ENCODE data around the gene C1GALT1C1.
"Not testable (repeated sequence)": the region's sequence is repeated elsewhere in the genome, so short reads cannot be mapped to it uniquely, and the experiment has no call there.

Gene C1GALT1C1

GRCh38 chrX:120660637-120661036, 30.8 kb upstream of the C1GALT1C1 start:
- no peak overlapping the region for H3K4me3 ChIP-seq (ENCODE audit: low read depth in 1 of 5, low read length in 5 of 5)
- no peak overlapping the region for H3K9ac ChIP-seq (ENCODE audit: low read length in 5 of 5)
- H3K27ac ChIP-seq (ENCODE audit: low read depth, low read length): no peak overlapping the region
- peaks cover 0 to 2% (median 0%) of the 10 kb centered on the region in 5 donors for H3K27me3 ChIP-seq (ENCODE audit: control insufficient read depth in 5 of 5, insufficient read depth in 4 of 5, low read length in 5 of 5)
- H3K36me3 ChIP-seq (ENCODE audit: control insufficient read depth in 5 of 5, insufficient read depth in 5 of 5, low read length in 5 of 5): no peaks in the 10 kb centered on the region
- peaks cover 0 to 5% (median 0%) of the 10 kb centered on the region in 5 donors for H3K9me3 ChIP-seq (ENCODE audit: control insufficient read depth in 5 of 5, low read length in 5 of 5)
- no peaks in the 10 kb centered on the region for H3K4me1 ChIP-seq (ENCODE audit: control insufficient read depth in 5 of 5, insufficient read depth in 5 of 5, low read length in 5 of 5)

GRCh38 chrX:120653000-120653399, 23.1 kb upstream of the C1GALT1C1 start:
- Histone ChIP-seq H3K9me3 (ENCODE audit: control insufficient read depth in 5 of 5, low read length in 5 of 5) (peaks cover 0 to 4% (median 0%) of the 10 kb centered on the region in 5 donors), H3K27ac (ENCODE audit: low read depth, low read length) (no peak overlapping the region), H3K9ac (ENCODE audit: low read length in 5 of 5) (no peak overlapping the region), H3K27me3 (ENCODE audit: control insufficient read depth in 5 of 5, insufficient read depth in 4 of 5, low read length in 5 of 5) (peaks cover 0 to 2% (median 0%) of the 10 kb centered on the region in 5 donors), H3K36me3 (ENCODE audit: control insufficient read depth in 5 of 5, insufficient read depth in 5 of 5, low read length in 5 of 5) (no peaks in the 10 kb centered on the region), H3K4me1 (ENCODE audit: control insufficient read depth in 5 of 5, insufficient read depth in 5 of 5, low read length in 5 of 5) (peaks cover 0 to 3% (median 0%) of the 10 kb centered on the region in 5 donors), H3K4me3 (ENCODE audit: low read depth in 1 of 5, low read length in 5 of 5) (no peak overlapping the region)

- not testable (repeated sequence) for H3K4me1 ChIP-seq (ENCODE audit: control insufficient read depth in 5 of 5, insufficient read depth in 5 of 5, low read length in 5 of 5); H3K27me3 ChIP-seq (ENCODE audit: control insufficient read depth in 5 of 5, insufficient read depth in 4 of 5, low read length in 5 of 5); H3K36me3 ChIP-seq (ENCODE audit: control insufficient read depth in 5 of 5, insufficient read depth in 5 of 5, low read length in 5 of 5); H3K4me3 ChIP-seq (ENCODE audit: low read depth in 1 of 5, low read length in 5 of 5); H3K9me3 ChIP-seq (ENCODE audit: control insufficient read depth in 5 of 5, low read length in 5 of 5); H3K9ac ChIP-seq (ENCODE audit: low read length in 5 of 5); H3K27ac ChIP-seq (ENCODE audit: low read depth, low read length)
Observed at GRCh38 chrX:120652256-120652655, 22.4 kb upstream of the C1GALT1C1 start.

GRCh38 chrX:120647127-120647526, 17.3 kb upstream of the C1GALT1C1 start:
- Histone ChIP-seq H3K9ac (ENCODE audit: low read length in 5 of 5) (no peak overlapping the region), H3K27ac (ENCODE audit: low read depth, low read length) (no peak overlapping the region), H3K9me3 (ENCODE audit: control insufficient read depth in 5 of 5, low read length in 5 of 5) (peaks cover 0 to 2% (median 0%) of the 10 kb centered on the region in 5 donors), H3K36me3 (ENCODE audit: control insufficient read depth in 5 of 5, insufficient read depth in 5 of 5, low read length in 5 of 5) (no peaks in the 10 kb centered on the region), H3K4me1 (ENCODE audit: control insufficient read depth in 5 of 5, insufficient read depth in 5 of 5, low read length in 5 of 5) (peaks cover 0 to 3% (median 0%) of the 10 kb centered on the region in 5 donors), H3K4me3 (ENCODE audit: low read depth in 1 of 5, low read length in 5 of 5) (no peak overlapping the region), H3K27me3 (ENCODE audit: control insufficient read depth in 5 of 5, insufficient read depth in 4 of 5, low read length in 5 of 5) (no peaks in the 10 kb centered on the region)

GRCh38 chrX:120642871-120643270, 13.0 kb upstream of the C1GALT1C1 start:
- Histone ChIP-seq H3K4me3 (ENCODE audit: low read depth in 1 of 5, low read length in 5 of 5) (no peak overlapping the region), H3K27me3 (ENCODE audit: control insufficient read depth in 5 of 5, insufficient read depth in 4 of 5, low read length in 5 of 5) (no peaks in the 10 kb centered on the region), H3K36me3 (ENCODE audit: control insufficient read depth in 5 of 5, insufficient read depth in 5 of 5, low read length in 5 of 5) (no peaks in the 10 kb centered on the region), H3K9ac (ENCODE audit: low read length in 5 of 5) (no peak overlapping the region), H3K9me3 (ENCODE audit: control insufficient read depth in 5 of 5, low read length in 5 of 5) (no peaks in the 10 kb centered on the region), H3K4me1 (ENCODE audit: control insufficient read depth in 5 of 5, insufficient read depth in 5 of 5, low read length in 5 of 5) (no peaks in the 10 kb centered on the region), H3K27ac (ENCODE audit: low read depth, low read length) (no peak overlapping the region)

- Histone ChIP-seq H3K4me1 (ENCODE audit: control insufficient read depth in 5 of 5, insufficient read depth in 5 of 5, low read length in 5 of 5) (no peaks in the 10 kb centered on the region), H3K36me3 (ENCODE audit: control insufficient read depth in 5 of 5, insufficient read depth in 5 of 5, low read length in 5 of 5) (no peaks in the 10 kb centered on the region), H3K27me3 (ENCODE audit: control insufficient read depth in 5 of 5, insufficient read depth in 4 of 5, low read length in 5 of 5) (no peaks in the 10 kb centered on the region), H3K4me3 (ENCODE audit: low read depth in 1 of 5, low read length in 5 of 5) (no peak overlapping the region), H3K9me3 (ENCODE audit: control insufficient read depth in 5 of 5, low read length in 5 of 5) (no peaks in the 10 kb centered on the region), H3K27ac (ENCODE audit: low read depth, low read length) (no peak overlapping the region), H3K9ac (ENCODE audit: low read length in 5 of 5) (no peak overlapping the region)
Observed at GRCh38 chrX:120638619-120639018, 8.8 kb upstream of the C1GALT1C1 start.

- H3K9me3 ChIP-seq (ENCODE audit: control insufficient read depth in 5 of 5, low read length in 5 of 5): peaks cover 0 to 4% (median 0%) of the 10 kb centered on the region in 5 donors
- peak overlapping the region; percentile 71 for H3K27ac ChIP-seq (ENCODE audit: low read depth, low read length)
- peaks cover 0 to 19% (median 2%) of the 10 kb centered on the region in 5 donors for H3K4me1 ChIP-seq (ENCODE audit: control insufficient read depth in 5 of 5, insufficient read depth in 5 of 5, low read length in 5 of 5)
- H3K36me3 ChIP-seq (ENCODE audit: control insufficient read depth in 5 of 5, insufficient read depth in 5 of 5, low read length in 5 of 5): peaks cover 0 to 3% (median 0%) of the 10 kb centered on the region in 5 donors
- H3K4me3 ChIP-seq (ENCODE audit: low read depth in 1 of 5, low read length in 5 of 5): no peak overlapping the region
- peaks cover 0 to 2% (median 0%) of the 10 kb centered on the region in 5 donors for H3K27me3 ChIP-seq (ENCODE audit: control insufficient read depth in 5 of 5, insufficient read depth in 4 of 5, low read length in 5 of 5)
- H3K9ac ChIP-seq (ENCODE audit: low read length in 5 of 5): peak overlapping the region in 1 of 5 donors; percentile 4
Observed at GRCh38 chrX:120625371-120625770, 4.5 kb downstream of the C1GALT1C1 start.

- no peaks in the 10 kb centered on the region for H3K9me3 ChIP-seq (ENCODE audit: control insufficient read depth in 5 of 5, low read length in 5 of 5)
Observed at GRCh38 chrX:120617996-120618630, 11.7 kb downstream of the C1GALT1C1 start.

GRCh38 chrX:120614816-120615215, 15.0 kb downstream of the C1GALT1C1 start:
- Histone ChIP-seq H3K9me3 (ENCODE audit: control insufficient read depth in 5 of 5, low read length in 5 of 5) (no peaks in the 10 kb centered on the region), H3K27ac (ENCODE audit: low read depth, low read length) (no peak overlapping the region), H3K4me1 (ENCODE audit: control insufficient read depth in 5 of 5, insufficient read depth in 5 of 5, low read length in 5 of 5) (no peaks in the 10 kb centered on the region), H3K9ac (ENCODE audit: low read length in 5 of 5) (no peak overlapping the region), H3K36me3 (ENCODE audit: control insufficient read depth in 5 of 5, insufficient read depth in 5 of 5, low read length in 5 of 5) (peaks cover 7 to 23% (median 10%) of the 10 kb centered on the region in 5 donors), H3K27me3 (ENCODE audit: control insufficient read depth in 5 of 5, insufficient read depth in 4 of 5, low read length in 5 of 5) (no peaks in the 10 kb centered on the region), H3K4me3 (ENCODE audit: low read depth in 1 of 5, low read length in 5 of 5) (no peak overlapping the region)

More at GRCh38 chrX:120617996-120618630, 11.7 kb downstream of the C1GALT1C1 start:
- no peaks in the 10 kb centered on the region for H3K4me1 ChIP-seq (ENCODE audit: control insufficient read depth in 5 of 5, insufficient read depth in 5 of 5, low read length in 5 of 5)
- no peak overlapping the region for H3K27ac ChIP-seq (ENCODE audit: low read depth, low read length)
- H3K27me3 ChIP-seq (ENCODE audit: control insufficient read depth in 5 of 5, insufficient read depth in 4 of 5, low read length in 5 of 5): no peaks in the 10 kb centered on the region
- H3K4me3 ChIP-seq (ENCODE audit: low read depth in 1 of 5, low read length in 5 of 5): no peak overlapping the region
- H3K36me3 ChIP-seq (ENCODE audit: control insufficient read depth in 5 of 5, insufficient read depth in 5 of 5, low read length in 5 of 5): peaks cover 0 to 12% (median 5%) of the 10 kb centered on the region in 5 donors
- H3K9ac ChIP-seq (ENCODE audit: low read length in 5 of 5): no peak overlapping the region

GRCh38 chrX:120612086-120612485, 17.8 kb downstream of the C1GALT1C1 start:
- no peaks in the 10 kb centered on the region for H3K9me3 ChIP-seq (ENCODE audit: control insufficient read depth in 5 of 5, low read length in 5 of 5)
- H3K4me1 ChIP-seq (ENCODE audit: control insufficient read depth in 5 of 5, insufficient read depth in 5 of 5, low read length in 5 of 5): no peaks in the 10 kb centered on the region
- H3K27ac ChIP-seq (ENCODE audit: low read depth, low read length): no peak overlapping the region
- H3K36me3 ChIP-seq (ENCODE audit: control insufficient read depth in 5 of 5, insufficient read depth in 5 of 5, low read length in 5 of 5): peaks cover 7 to 23% (median 17%) of the 10 kb centered on the region in 5 donors
- no peak overlapping the region for H3K9ac ChIP-seq (ENCODE audit: low read length in 5 of 5)
- no peaks in the 10 kb centered on the region for H3K27me3 ChIP-seq (ENCODE audit: control insufficient read depth in 5 of 5, insufficient read depth in 4 of 5, low read length in 5 of 5)
- H3K4me3 ChIP-seq (ENCODE audit: low read depth in 1 of 5, low read length in 5 of 5): no peak overlapping the region

Data from subcutaneous abdominal adipose tissue (tissue), 5 donors.